Omental fat pad (tissue), 4 donors: Measurements from ENCODE around the gene PDZD7. TPM values are rescaled to one million over a fixed set of nuclear protein-coding genes. Genes with fewer than 3 reads are reported as not detected.
A peak's percentile ranks its signal among the peaks of the same experiment; 100 is the strongest.

ENCODE experiments used
- ATAC-seq: fragments of 150-250 bp; one replicate; pipeline ENCODE4 v1.9.1; 2016; ENCODE audit warnings: mild to moderate bottlenecking, moderate library complexity; ENCODE audit not compliant: low FRiP score
- DNase-seq: peaks from one replicate; pipeline ENCODE4 v3.0.0-alpha.2; 2019; ENCODE audit warnings: low spot score
- CTCF ChIP-seq, 3 donors: fragments of 450-650 bp; IDR thresholded peaks; one replicate each; pipeline ENCODE4 v1.5.1; 2016 to 2017; ENCODE audit warnings: antibody characterized with exemption in 3 of 3, mild to moderate bottlenecking in 3 of 3, moderate library complexity in 2 of 3
- total RNA-seq, 4 donors: library from RNA; depleted of rRNA; stranded (reverse); fragments of >200 nt; gene quantifications; one replicate each; pipeline ENCODE4 v1.1.0, GENCODE V29; 2016

Gene PDZD7
- total RNA-seq, 4 donors from 2014 or later, result 0.12 to 3.3 (median 0.30) TPM

GRCh38 chr10:101044117-101044516 lies 13.2 kb upstream of the PDZD7 start:
- DNase-seq, result no peak
- no peak for ATAC-seq
- TF ChIP-seq CTCF (IDR thresholded peaks at IDR 0.05), result no peak

GRCh38 chr10:101043363-101043707 lies 12.4 kb upstream of the PDZD7 start:
- ATAC-seq, result no peak
- TF ChIP-seq CTCF (IDR thresholded peaks at IDR 0.05), result no peak
- DNase-seq, result no peak

- no peak for TF ChIP-seq CTCF (IDR thresholded peaks at IDR 0.05)
- peak; percentile 95 for ATAC-seq
- DNase-seq, result peak; percentile 94
These were observed 11.9 kb upstream of the PDZD7 start for GRCh38 chr10:101042667-101043362.

- no peak for TF ChIP-seq CTCF (IDR thresholded peaks at IDR 0.05)
- ATAC-seq, result no peak
- no peak for DNase-seq
These were observed 11.2 kb upstream of the PDZD7 start for GRCh38 chr10:101042118-101042517.

- peak; percentile 79 for ATAC-seq
- DNase-seq, result peak; percentile 60
- peak in 2 of 3 donors; percentile 24 to 69 for TF ChIP-seq CTCF (IDR thresholded peaks at IDR 0.05)
These were observed 10.4 kb upstream of the PDZD7 start for GRCh38 chr10:101041252-101041761.

GRCh38 chr10:101040851-101041250 lies 9.9 kb upstream of the PDZD7 start:
- no peak for TF ChIP-seq CTCF (IDR thresholded peaks at IDR 0.05)
- DNase-seq (no peak), ATAC-seq (no peak)

- TF ChIP-seq CTCF (IDR thresholded peaks at IDR 0.05), result no peak
- DNase-seq, result no peak
- ATAC-seq, result no peak
These were observed 9.1 kb upstream of the PDZD7 start for GRCh38 chr10:101040061-101040460.
